Activated naive CD4-positive, alpha-beta T cell (primary cell): ENCODE results near the gene WDR20.
"Not testable (repeated sequence)": the region's sequence is repeated elsewhere in the genome, so short reads cannot be mapped to it uniquely, and the experiment has no call there.

Experiments
- DNase-seq, 4 experiments: peaks; one replicate each; lab custom pipeline; 2025; lab: John Stamatoyannopoulos, UW

WDR20 gene

GRCh38 chr14:102139286-102140026, at the start of gene WDR20:
Gene WDR20, plus strand, starts transcription at chr14:102139897. Its CDS starts 27 bp downstream, at chr14:102139924.
- DNase-seq: peak; percentile 97 to 99 (median 98)

- no peak for DNase-seq
Measured at GRCh38 chr14:102090713-102091112, 49.0 kb upstream of the WDR20 start.

GRCh38 chr14:102092806-102093205, 46.9 kb upstream of the WDR20 start:
- no peak for DNase-seq

- no peak for DNase-seq
Measured at GRCh38 chr14:102094101-102094500, 45.6 kb upstream of the WDR20 start.

GRCh38 chr14:102095231-102095870, 44.3 kb upstream of the WDR20 start:
- DNase-seq: no peak

GRCh38 chr14:102095871-102096568, 43.7 kb upstream of the WDR20 start:
- no peak for DNase-seq

GRCh38 chr14:102096569-102097188, 43.0 kb upstream of the WDR20 start:
- DNase-seq: peak; percentile 7 to 64 (median 46)

GRCh38 chr14:102097441-102098135, 42.1 kb upstream of the WDR20 start:
- no peak for DNase-seq

GRCh38 chr14:102103062-102103695, 36.5 kb upstream of the WDR20 start:
- DNase-seq: no peak

- DNase-seq: no peak
Measured at GRCh38 chr14:102105369-102105768, 34.3 kb upstream of the WDR20 start.

GRCh38 chr14:102109332-102109731, 30.4 kb upstream of the WDR20 start:
- DNase-seq: not testable (repeated sequence)

GRCh38 chr14:102111101-102111500, 28.6 kb upstream of the WDR20 start:
- DNase-seq: no peak

- DNase-seq: no peak
Measured at GRCh38 chr14:102116361-102117180, 23.1 kb upstream of the WDR20 start.

GRCh38 chr14:102117852-102118251, 21.8 kb upstream of the WDR20 start:
- DNase-seq: no peak

GRCh38 chr14:102120888-102121287, 18.8 kb upstream of the WDR20 start:
- no peak for DNase-seq

GRCh38 chr14:102121567-102121966, 18.1 kb upstream of the WDR20 start:
- DNase-seq: no peak

- DNase-seq: no peak
Measured at GRCh38 chr14:102124419-102124818, 15.3 kb upstream of the WDR20 start.

- DNase-seq: no peak
Measured at GRCh38 chr14:102125546-102125945, 14.2 kb upstream of the WDR20 start.

- DNase-seq: no peak
Measured at GRCh38 chr14:102126807-102127455, 12.8 kb upstream of the WDR20 start.

GRCh38 chr14:102131741-102132140, 8.0 kb upstream of the WDR20 start:
- DNase-seq: no peak
